ENCODE measurements around the gene C2orf92. TPM values are rescaled to one million over a fixed set of nuclear protein-coding genes. Genes with fewer than 3 reads are reported as not detected.

The C2orf92 gene
- polyA plus RNA-seq, 1 donor from 2014 or later = 10.7 TPM

- Histone ChIP-seq H2AFZ (ENCODE audit: low read depth, low read length) (no peak overlapping the region), H3K79me2 (replicated peaks; ENCODE audit: insufficient read depth, low read length) (no peaks in the 10 kb centered on the region), H3K9ac (ENCODE audit: low read length) (no peak overlapping the region), H3K4me3 (ENCODE audit: low read length) (no peak overlapping the region), H3K36me3 (ENCODE audit: insufficient read depth, low read length) (no peaks in the 10 kb centered on the region), H3K27me3 (ENCODE audit: insufficient read depth, low read depth, low read length) (no peaks in the 10 kb centered on the region), H3F3A (ENCODE audit: insufficient read depth, low read length, poor library complexity, severe bottlenecking) (no peaks in the 10 kb centered on the region), H3K9me3 (ENCODE audit: low read length) (no peaks in the 10 kb centered on the region), H3K9me2 (ENCODE audit: insufficient read depth, low read length) (no peaks in the 10 kb centered on the region), H4K20me1 (ENCODE audit: insufficient read depth) (no peaks in the 10 kb centered on the region), H3K4me2 (ENCODE audit: low read length) (no peak overlapping the region), H3K27ac (ENCODE audit: low read length) (no peak overlapping the region)
- no peak for TF ChIP-seq EZH2 (IDR thresholded peaks at IDR 0.05; ENCODE audit: borderline replicate concordance, insufficient read depth, low read length, poor library complexity, severe bottlenecking)
- no peak for TF ChIP-seq MXI1 (conservative IDR thresholded peaks at IDR 0.05; ENCODE audit: poor library complexity, severe bottlenecking)
- no peak for TF ChIP-seq POLR2AphosphoS5 (IDR thresholded peaks at IDR 0.05)
- no peak for TF ChIP-seq RAD21 (conservative IDR thresholded peaks at IDR 0.05)
- no peak for TF ChIP-seq SMC3 (conservative IDR thresholded peaks at IDR 0.05; ENCODE audit: poor library complexity)
- TF ChIP-seq REST (IDR thresholded peaks at IDR 0.05; ENCODE audit: borderline replicate concordance) = no peak
- no peak for TF ChIP-seq CTCF (IDR thresholded peaks at IDR 0.05; ENCODE audit: poor library complexity, severe bottlenecking)
- TF ChIP-seq EP300 (conservative IDR thresholded peaks at IDR 0.05; ENCODE audit: poor library complexity, severe bottlenecking) = no peak
- no peak for TF ChIP-seq TAF1 (IDR thresholded peaks at IDR 0.05; ENCODE audit: low read depth)
Measured at GRCh38 chr2:97701851-97702465, 32.4 kb downstream of the C2orf92 start.

GRCh38 chr2:97702731-97703470, 33.4 kb downstream of the C2orf92 start:
- no peaks in the 10 kb centered on the region for H4K20me1 ChIP-seq (ENCODE audit: insufficient read depth)
- H3K27ac ChIP-seq (ENCODE audit: low read length) = no peak overlapping the region
- no peaks in the 10 kb centered on the region for H3K9me3 ChIP-seq (ENCODE audit: low read length)
- H3K4me3 ChIP-seq (ENCODE audit: low read length) = no peak overlapping the region
- H3K9ac ChIP-seq (ENCODE audit: low read length) = no peak overlapping the region
- H3K79me2 ChIP-seq (replicated peaks; ENCODE audit: insufficient read depth, low read length) = no peaks in the 10 kb centered on the region
- TF ChIP-seq SMC3 (conservative IDR thresholded peaks at IDR 0.05; ENCODE audit: poor library complexity) (no peak), CTCF (IDR thresholded peaks at IDR 0.05; ENCODE audit: poor library complexity, severe bottlenecking) (no peak), MXI1 (conservative IDR thresholded peaks at IDR 0.05; ENCODE audit: poor library complexity, severe bottlenecking) (no peak), REST (IDR thresholded peaks at IDR 0.05; ENCODE audit: borderline replicate concordance) (no peak), EP300 (conservative IDR thresholded peaks at IDR 0.05; ENCODE audit: poor library complexity, severe bottlenecking) (no peak), POLR2AphosphoS5 (IDR thresholded peaks at IDR 0.05) (no peak), RAD21 (conservative IDR thresholded peaks at IDR 0.05) (no peak), TAF1 (IDR thresholded peaks at IDR 0.05; ENCODE audit: low read depth) (no peak), EZH2 (IDR thresholded peaks at IDR 0.05; ENCODE audit: borderline replicate concordance, insufficient read depth, low read length, poor library complexity, severe bottlenecking) (no peak)
- H2AFZ ChIP-seq (ENCODE audit: low read depth, low read length) = no peak overlapping the region
- H3K27me3 ChIP-seq (ENCODE audit: insufficient read depth, low read depth, low read length) = no peaks in the 10 kb centered on the region
- H3K36me3 ChIP-seq (ENCODE audit: insufficient read depth, low read length) = no peaks in the 10 kb centered on the region
- no peak overlapping the region for H3K4me2 ChIP-seq (ENCODE audit: low read length)
- H3F3A ChIP-seq (ENCODE audit: insufficient read depth, low read length, poor library complexity, severe bottlenecking) = no peaks in the 10 kb centered on the region
- no peaks in the 10 kb centered on the region for H3K9me2 ChIP-seq (ENCODE audit: insufficient read depth, low read length)
